K562 (cell line): ENCODE data around the gene BRMS1. TPM values are rescaled to one million over a fixed set of nuclear protein-coding genes. Genes with fewer than 3 reads are reported as not detected.
A peak's percentile ranks its signal among the peaks of the same experiment; 100 is the strongest.

Source experiments
- ATF3 ChIP-seq, 2 experiments: fragments of 450-650 bp in 1 of 2; sonication (generic) in 1 of 2; formaldehyde crosslinking in 1 of 2; IDR thresholded peaks in 1 of 2; conservative IDR thresholded peaks in 1 of 2; 2 replicates each; pipeline versions ENCODE4 v1.6.1 to v1.8.1; 2016 to 2023; ENCODE audit warnings: mild to moderate bottlenecking in 2 of 2, moderate library complexity in 2 of 2, inconsistent platforms in 1 of 2, missing genetic modification reagents in 1 of 2
- ATF7 ChIP-seq: fragments of 450-650 bp; IDR thresholded peaks from 2 replicates; pipeline ENCODE4 v1.7.1; 2014; ENCODE audit warnings: mild to moderate bottlenecking, moderate library complexity
- CC2D1A ChIP-seq: fragments of 450-650 bp; IDR thresholded peaks from 2 replicates; pipeline ENCODE4 v1.6.1; 2017; ENCODE audit warnings: mild to moderate bottlenecking
- CUX1 ChIP-seq: fragments of 200-800 bp; sonication (Bioruptor generic); IDR thresholded peaks from 2 replicates; pipeline ENCODE4 v1.6.1; 2016; ENCODE audit warnings: missing genetic modification characterization, missing compliant biosample characterization
- FOXM1 ChIP-seq, 2 experiments: fragments of 450-650 bp in 1 of 2; sonication (generic) in 1 of 2; formaldehyde crosslinking in 1 of 2; IDR thresholded peaks; 2 replicates each; pipeline versions ENCODE4 v1.6.1 to v1.9.0; 2017 to 2022; ENCODE audit warnings: low read depth in 2 of 2, mild to moderate bottlenecking in 2 of 2, missing genetic modification reagents in 1 of 2, moderate library complexity in 1 of 2
- GATAD2A ChIP-seq: fragments of 450-650 bp; IDR thresholded peaks from 2 replicates; pipeline ENCODE4 v1.6.1; 2017
- NKRF ChIP-seq: fragments of 450-650 bp; IDR thresholded peaks from 2 replicates; pipeline ENCODE4 v1.6.1; 2016; ENCODE audit warnings: borderline replicate concordance
- NR2C2 ChIP-seq, 2 experiments: fragments of 200-800 bp in 1 of 2; sonication (Bioruptor generic) in 1 of 2; sonication (generic) in 1 of 2; formaldehyde crosslinking in 1 of 2; IDR thresholded peaks; 2 replicates each; pipeline versions ENCODE4 v1.6.1 to v1.8.0; 2016 to 2022; ENCODE audit warnings: mild to moderate bottlenecking in 1 of 2, missing compliant biosample characterization in 1 of 2, missing genetic modification characterization in 1 of 2, missing genetic modification reagents in 1 of 2
- POLR2H ChIP-seq: IDR thresholded peaks from 2 replicates; pipeline ENCODE4 v1.6.1; 2016; ENCODE audit warnings: missing genetic modification characterization, low read depth, mild to moderate bottlenecking, control low read depth, missing compliant biosample characterization, moderate library complexity
- PRMT5 ChIP-seq: sonication (generic); formaldehyde crosslinking; IDR thresholded peaks from 2 replicates; pipeline ENCODE4 v1.5.0; 2020; ENCODE audit warnings: missing genetic modification reagents
- RBM25 ChIP-seq: fragments of 200-400 bp; formaldehyde crosslinking; IDR thresholded peaks from 2 replicates; pipeline ENCODE4 v1.6.1; 2018; ENCODE audit warnings: low read length, low read depth, moderate library complexity; ENCODE audit not compliant: severe bottlenecking
- RFX1 ChIP-seq: fragments of 450-650 bp; IDR thresholded peaks from 2 replicates; pipeline ENCODE4 v1.6.1; 2016; ENCODE audit warnings: mild to moderate bottlenecking, moderate library complexity
- SRSF3 ChIP-seq: fragments of 200-400 bp; formaldehyde crosslinking; IDR thresholded peaks from 2 replicates; pipeline ENCODE4 v1.6.1; 2016; ENCODE audit warnings: mild to moderate bottlenecking, low read length, moderate library complexity; ENCODE audit not compliant: insufficient read depth
- THAP7 ChIP-seq: fragments of 250-450 bp; sonication (Bioruptor Pico); IDR thresholded peaks from 2 replicates; pipeline ENCODE4 v1.5.0; 2021
- ZBTB17 ChIP-seq: fragments of 450-650 bp; formaldehyde crosslinking; IDR thresholded peaks from 2 replicates; pipeline ENCODE4 v1.4.0; 2020; ENCODE audit warnings: mild to moderate bottlenecking
- ZFP1 ChIP-seq: fragments of 450-650 bp; formaldehyde crosslinking; IDR thresholded peaks from 2 replicates; pipeline ENCODE4 v1.4.0; 2020; ENCODE audit warnings: mild to moderate bottlenecking, mixed read lengths
- ZNF134 ChIP-seq: fragments of 250-450 bp; sonication (Bioruptor Pico); conservative IDR thresholded peaks from 2 replicates; pipeline ENCODE4 v1.4.0; 2020
- ZNF324 ChIP-seq: fragments of 250-450 bp; sonication (Bioruptor Pico); IDR thresholded peaks from 2 replicates; pipeline ENCODE4 v1.4.0; 2020; ENCODE audit warnings: mild to moderate bottlenecking
- polyA plus RNA-seq, 8 experiments: library from polyadenylated mRNA; depleted of rRNA in 4 of 8; stranded (reverse) in 5 of 8; unstranded in 3 of 8; fragments of >200 nt; fragmentation: Nextera tagmentation in 2 of 8; fragmentation: Illumina TruSeq in 1 of 8; extraction: Ambion mirVana in 2 of 8; extraction: Trizol in 1 of 8; gene quantifications; 2 replicates each; pipeline versions ENCODE4 v1.2.1 to v1.2.3, GENCODE V29; 2011 to 2014; ENCODE audit warnings: inconsistent platforms in 1 of 8, missing spikeins in 1 of 8
- total RNA-seq, 7 experiments: library from RNA; depleted of rRNA in 6 of 7; stranded (reverse); fragments of >200 nt in 6 of 7; fragmentation: Illumina TruSeq in 2 of 7; extraction: Trizol in 2 of 7; gene quantifications; 2 replicates each; pipeline versions ENCODE4 v1.2.1 to v1.2.3, GENCODE V29; 2011 to 2021; ENCODE audit warnings: low replicate concordance in 1 of 7

BRMS1 gene
- total and polyA plus RNA-seq, 9 of the 15 experiments (the other 6 are each of a cell fraction or from before 2014, with no cell fraction given), result 2.2 to 78.8 (median 33.4) TPM

GRCh38 chr11:66344550-66345315 is at the start of gene BRMS1 (continued):
- TF ChIP-seq NKRF, result peak; percentile 97
- no peak for TF ChIP-seq NR2C2 (CRISPR knock-in tag; IDR thresholded peaks at IDR 0.05)
- TF ChIP-seq NR2C2 (tag; IDR thresholded peaks at IDR 0.05), result peak; percentile 64
- TF ChIP-seq ZNF134 (CRISPR knock-in tag), result no peak
- TF ChIP-seq RBM25, result no peak
- no peak for TF ChIP-seq PRMT5 (CRISPR knock-in tag)
- TF ChIP-seq CC2D1A, result no peak
- 0 out of 2 replicates have a peak, but pooled peaks have one; percentile 27 for TF ChIP-seq POLR2H (tag)
- TF ChIP-seq ATF3 (IDR thresholded peaks at IDR 0.05), result no peak; the same call in 1 of the 2 replicates
- TF ChIP-seq ATF3 (CRISPR knock-in tag; conservative IDR thresholded peaks at IDR 0.05), result no peak
- TF ChIP-seq ATF7, result peak; percentile 83
- no peak for TF ChIP-seq SRSF3
- no peak for TF ChIP-seq THAP7 (CRISPR knock-in tag)
- TF ChIP-seq FOXM1 (IDR thresholded peaks at IDR 0.05; ENCODE audit: low read depth), result no peak
- TF ChIP-seq FOXM1 (CRISPR knock-in tag; IDR thresholded peaks at IDR 0.05; ENCODE audit: low read depth), result peak; percentile 82; the same call in 1 of the 2 replicates
- TF ChIP-seq RFX1, result peak; percentile 96
- no peak for TF ChIP-seq ZNF324
- TF ChIP-seq ZFP1 (CRISPR knock-in tag), result no peak
- TF ChIP-seq GATAD2A, result no peak
- TF ChIP-seq CUX1 (CRISPR knock-in tag), result no peak
- 0 out of 2 replicates have a peak, but pooled peaks have one; percentile 16 for TF ChIP-seq ZBTB17
